HG02759 (cell line): ENCODE measurements around the gene ALG9.

Experiments used
- ATAC-seq: cut with Tn5 transposase; IDR thresholded peaks from one replicate; pipeline ENCODE4 v1.9.1; 2021; ENCODE audit warnings: mild to moderate bottlenecking, moderate library complexity; ENCODE audit not compliant: unreplicated experiment

ALG9 gene

DNA sequence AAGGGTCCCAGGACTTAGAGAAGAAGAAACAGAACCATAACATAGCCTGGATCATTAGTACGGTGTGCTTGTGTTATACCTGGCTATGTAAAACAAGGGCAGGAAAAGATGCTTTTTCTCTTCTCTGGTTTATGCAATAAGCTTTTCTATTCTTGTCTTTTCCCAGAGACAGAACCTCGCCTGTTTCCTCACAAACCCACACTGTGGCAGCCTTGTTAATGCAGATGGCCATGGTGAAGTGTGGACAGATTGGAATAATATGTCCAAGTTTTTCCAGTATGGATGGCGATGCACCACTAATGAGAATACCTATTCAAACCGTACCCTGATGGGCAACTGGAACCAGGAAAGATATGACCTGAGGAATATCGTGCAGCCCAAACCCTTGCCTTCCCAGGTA, 10.8 kb upstream of the ALG9 start:
- ATAC-seq, result no peak

DNA sequence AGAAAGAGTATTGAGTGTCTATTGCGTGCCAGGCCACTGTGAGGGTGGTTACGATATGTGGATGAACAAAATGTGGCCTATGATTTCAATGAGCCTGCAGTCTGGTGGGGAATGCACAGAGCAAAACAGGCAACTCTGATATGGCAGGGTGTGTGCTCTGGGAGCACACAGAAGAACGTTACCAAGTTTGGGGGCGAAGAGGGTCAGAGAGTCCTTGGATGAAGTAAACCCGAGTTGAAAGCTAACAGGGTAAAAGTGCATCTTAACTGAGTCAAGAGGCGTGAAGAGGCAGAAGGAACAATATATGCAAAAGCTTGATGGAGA, 8.2 kb upstream of the ALG9 start:
- ATAC-seq, result peak; percentile 0

DNA sequence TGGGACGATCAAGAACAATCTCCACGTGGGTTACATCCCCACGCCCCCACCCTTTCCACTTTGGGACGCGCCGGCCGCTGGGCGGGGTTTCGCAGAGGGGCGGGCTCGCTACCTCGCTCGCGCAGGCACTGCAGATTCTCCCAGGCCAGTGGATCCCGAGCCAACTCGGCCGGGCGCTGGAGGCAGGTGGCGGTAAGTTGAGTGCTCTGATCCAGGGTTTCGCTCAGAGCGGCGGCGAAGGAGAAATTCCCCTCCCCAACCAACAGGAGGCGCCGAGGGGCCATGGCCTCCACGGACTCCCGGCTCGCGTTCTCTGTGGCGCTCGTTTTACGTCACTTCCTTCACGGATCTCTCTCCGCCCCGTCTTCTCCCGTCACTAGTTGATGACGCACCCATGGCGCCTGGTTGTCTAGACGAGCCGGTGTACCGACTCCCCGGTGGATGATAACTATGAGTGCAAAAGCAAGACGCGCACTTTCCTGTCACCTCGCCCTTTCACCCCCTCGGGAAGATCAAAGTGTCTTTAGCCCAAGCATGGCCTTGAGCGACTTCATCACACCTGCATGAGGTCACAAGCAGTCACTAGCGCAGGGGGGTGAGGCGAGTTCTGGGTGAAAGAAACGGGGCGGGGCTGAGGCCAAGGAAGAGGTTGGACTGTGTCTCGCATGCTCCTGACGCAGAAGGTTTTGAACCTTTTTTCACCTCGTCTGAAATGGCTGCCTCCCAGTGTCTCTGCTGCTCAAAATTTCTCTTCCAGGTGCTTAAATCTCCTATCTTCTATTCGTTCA, 7.7 kb upstream of the ALG9 start, which contains the start of the genes CFAP68 and FDXACB1:
CFAP68 (plus strand) TSS at position 693 of the 788 bp plus-strand sequence; CDS start at position 713, 20 bp downstream.
FDXACB1 (minus strand) TSS at position 317 of the 788 bp plus-strand sequence; CDS start at position 284, 33 bp downstream.
- ATAC-seq, result peak; percentile 92

DNA sequence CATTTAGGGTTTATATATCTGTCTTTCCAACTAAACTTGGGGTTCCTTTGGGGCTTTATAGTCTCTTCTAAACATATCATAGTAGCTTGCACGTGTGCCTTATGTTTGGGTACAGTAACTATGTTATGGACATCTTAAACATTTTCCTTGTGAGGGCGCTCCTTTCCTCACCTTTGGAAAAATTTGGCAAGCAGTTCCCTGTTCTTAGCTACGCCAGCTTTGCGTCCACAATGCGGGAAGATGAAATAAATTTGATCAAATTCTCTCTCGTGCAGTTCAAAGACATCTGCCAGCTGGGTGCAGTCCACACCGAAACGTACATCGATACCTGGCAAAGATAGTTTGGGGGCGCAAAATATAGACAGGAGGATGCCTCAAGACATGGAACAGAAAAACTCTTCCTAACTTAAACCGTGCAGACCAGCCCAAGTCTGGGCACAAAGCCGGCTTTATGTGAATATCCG, 7.0 kb upstream of the ALG9 start:
- peak; percentile 16 for ATAC-seq

DNA sequence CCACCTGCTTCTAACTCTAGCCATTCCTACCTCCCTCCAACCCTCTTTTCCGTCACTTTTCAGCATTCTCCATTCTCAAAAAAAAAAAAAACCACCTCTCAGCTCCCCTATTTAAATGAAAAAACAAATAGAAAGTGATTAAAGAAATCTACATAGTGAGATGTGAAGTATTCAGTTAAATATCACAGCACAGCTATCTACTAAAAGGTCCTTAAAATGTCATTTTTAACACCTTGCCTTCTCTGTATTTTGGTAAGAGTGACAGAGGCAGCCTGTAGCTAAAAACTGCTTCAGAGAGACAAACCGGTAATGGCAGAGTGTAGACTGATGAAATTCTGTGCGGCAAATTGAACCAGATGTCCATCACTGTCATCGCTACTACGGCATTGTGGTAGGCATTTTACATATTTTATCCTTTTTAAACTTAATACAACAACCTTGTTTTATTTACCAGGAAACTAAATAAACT, 346 bp upstream of the ALG9 start:
- ATAC-seq, result no peak

DNA sequence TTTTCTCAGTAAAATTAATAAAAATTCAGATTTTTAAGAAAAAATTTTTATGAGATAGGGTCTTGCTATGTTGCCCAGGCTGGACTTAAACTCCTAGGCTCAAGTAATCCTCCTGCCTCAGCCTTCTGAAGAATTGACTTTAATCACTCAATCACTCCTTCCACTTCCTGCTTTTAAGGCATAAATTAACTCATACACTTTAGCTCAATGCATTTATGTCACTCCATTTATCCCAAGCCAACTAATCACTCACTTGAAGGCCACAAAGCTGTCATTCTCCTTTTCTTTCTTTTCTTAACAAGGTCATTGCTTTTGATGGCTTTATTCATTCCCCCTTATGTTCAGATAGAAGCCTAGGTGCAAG, 877 bp downstream of the ALG9 start:
- ATAC-seq, result peak; percentile 9

DNA sequence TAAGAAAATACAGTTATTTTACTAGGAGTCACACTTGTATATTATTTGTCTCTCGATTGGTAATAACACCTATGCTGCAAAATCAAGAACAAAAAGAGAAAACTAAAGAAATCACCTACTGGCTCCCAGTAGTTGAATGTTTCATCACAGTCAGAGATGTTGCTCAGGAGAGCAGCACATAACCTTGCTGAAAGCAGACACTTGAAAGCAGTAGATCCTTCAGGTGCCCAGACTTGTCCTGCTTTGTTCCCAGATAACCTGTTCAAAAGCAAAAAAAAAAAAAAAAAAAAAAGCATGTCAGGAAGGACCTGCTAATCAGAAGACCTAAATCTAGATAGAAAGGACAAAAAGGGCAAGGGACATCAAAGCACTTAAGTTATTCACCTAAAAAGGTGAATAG, 1.3 kb downstream of the ALG9 start:
- no peak for ATAC-seq

DNA sequence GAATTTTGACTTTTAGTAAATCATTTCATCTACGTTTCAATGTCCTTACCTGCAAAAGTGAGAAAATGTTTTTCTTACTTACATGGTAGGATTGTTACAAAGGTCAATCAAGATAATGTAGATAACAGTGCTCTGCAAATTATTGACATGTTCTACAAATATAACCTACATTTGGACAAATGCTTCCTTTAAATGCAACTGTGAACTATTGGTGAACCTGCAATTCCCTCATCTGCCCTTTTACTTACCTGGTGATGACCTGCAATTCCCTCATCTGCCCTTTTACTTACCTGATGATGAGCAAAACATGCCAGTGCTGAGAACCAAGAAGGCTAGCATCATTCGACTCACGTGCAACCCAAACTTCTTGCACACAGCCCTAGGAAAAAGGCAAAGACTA, 11.1 kb downstream of the ALG9 start:
- ATAC-seq, result no peak

DNA sequence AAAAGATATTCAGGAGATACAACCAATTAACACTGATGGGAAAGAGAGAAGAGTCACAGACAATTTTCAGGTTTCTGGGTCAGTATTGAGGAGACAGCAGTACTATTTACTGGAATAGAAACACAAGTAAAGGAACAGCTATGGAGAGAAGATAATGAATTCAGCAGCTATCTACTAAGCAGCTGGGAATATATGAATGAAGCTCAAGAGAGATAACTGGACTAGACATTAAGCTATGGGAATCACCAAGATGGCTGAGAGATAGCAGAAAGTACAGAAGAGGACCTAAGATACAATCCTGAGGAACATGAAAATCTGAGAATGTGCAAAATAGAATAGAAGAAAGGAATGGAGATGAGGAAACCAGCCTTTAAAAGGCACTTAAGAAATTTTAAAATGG, 15.9 kb downstream of the ALG9 start:
- ATAC-seq, result no peak

DNA sequence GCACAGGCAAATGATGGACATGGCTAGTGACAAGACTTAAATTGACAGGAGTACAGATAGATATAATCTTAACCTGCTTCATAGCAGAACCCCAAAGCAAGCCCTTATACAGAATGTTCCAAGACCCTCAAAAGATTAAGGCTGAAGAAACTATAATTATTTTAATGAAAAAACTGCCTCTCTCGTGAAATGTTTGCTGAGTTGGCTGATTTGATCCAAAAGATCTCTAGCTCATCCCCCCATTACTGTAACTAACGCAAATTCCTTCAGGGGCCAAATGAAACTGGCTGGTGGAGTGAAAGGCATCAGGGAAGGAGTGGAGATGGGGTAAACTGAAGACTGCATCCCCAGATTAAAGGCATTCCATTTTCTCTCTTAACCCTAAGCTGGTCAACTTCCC, 19.3 kb downstream of the ALG9 start:
- ATAC-seq, result no peak

DNA sequence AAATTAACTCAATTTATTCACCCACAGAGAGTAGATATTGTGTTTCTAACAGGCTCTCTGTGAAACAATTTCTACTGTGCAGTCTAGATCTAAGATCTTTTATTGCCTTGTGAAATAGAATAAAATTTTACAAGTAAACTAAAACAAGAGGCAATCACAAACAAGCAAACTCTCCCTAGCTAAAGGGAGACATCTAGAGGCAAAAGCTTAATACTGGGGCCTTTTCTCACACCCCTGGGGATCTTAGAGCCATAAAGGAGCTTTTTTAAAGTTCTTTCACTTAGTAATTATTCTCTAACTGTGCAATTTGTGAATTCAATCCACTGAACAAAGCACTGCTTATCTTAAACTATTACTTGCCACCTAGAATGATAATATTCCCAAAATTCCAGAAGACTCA, 19.7 kb downstream of the ALG9 start:
- no peak for ATAC-seq

DNA sequence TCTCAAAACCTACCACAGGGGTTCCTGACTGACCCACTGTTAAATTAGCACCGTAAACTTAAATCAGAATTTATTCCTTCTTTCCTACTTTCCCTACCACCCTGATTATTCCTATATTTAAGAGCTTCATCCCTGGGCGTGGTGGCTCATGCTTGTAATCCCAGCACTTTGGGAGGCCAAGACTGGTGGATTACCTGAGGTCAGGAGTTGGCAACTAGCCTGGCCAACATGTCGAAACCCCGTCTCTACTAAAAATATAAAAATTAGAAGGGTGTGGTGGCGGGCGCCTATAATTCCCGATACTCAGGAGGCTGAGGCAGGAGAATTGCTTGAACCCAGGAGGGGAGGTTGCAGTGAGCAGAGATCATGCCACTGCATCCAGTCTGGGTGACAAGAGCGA, 20.3 kb downstream of the ALG9 start:
- ATAC-seq, result no peak

DNA sequence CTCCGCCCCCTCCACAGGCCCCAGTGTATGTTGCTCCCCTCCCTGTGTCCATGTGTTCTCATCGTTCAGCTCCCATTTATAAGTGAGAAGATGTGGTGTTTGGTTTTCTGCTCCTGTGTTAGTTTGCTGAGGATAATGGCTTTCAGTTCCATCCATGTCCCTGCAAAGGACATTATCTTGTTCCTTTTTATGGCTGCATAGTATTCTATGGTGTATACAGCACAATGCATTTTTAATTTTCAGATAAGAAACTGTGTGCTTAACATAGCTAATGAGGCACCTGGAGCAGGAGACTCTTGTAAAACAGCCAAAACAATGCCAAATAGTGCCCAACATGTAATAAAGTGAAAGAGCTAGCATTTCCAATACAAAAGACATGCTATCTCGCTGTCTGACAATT, 21.8 kb downstream of the ALG9 start:
- no peak for ATAC-seq

DNA sequence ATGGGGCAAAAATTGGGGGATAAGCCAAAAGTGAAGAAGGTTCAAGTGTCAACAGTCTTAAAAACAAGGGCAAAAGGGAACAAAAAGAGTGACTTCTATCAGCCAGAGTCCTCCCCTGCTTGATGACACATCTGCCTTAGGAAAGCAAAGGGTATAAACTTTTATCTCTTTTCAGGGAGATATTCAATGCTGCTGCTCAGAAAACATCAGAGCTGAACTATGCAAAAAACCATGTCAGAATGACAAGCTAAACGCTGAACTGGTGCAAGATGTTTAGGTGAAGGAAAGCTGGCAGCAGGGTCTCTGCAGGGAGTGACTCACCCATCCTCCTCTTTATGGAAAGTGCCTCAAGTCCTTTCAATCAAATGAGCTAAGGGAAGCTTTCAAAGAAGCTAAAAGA, 24.7 kb downstream of the ALG9 start:
- ATAC-seq, result no peak

DNA sequence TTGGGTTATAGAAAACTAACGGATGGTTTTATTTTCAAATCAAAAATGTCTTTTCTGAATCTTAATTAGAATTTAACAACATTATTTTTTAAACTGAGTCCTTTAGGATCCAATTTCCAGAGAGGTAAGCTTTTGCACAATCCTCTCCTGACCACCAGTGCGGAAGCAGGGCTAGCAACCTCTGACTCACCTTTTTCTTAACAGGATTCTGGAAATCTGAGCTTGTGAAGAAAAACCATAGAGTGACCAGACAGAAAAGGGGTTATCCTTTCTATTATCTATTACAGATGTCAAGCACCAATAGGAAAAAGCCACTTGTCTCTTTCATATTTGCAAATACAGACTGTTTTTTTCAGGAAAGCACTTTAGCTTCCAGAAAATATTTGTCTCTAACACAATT, 25.3 kb downstream of the ALG9 start:
- no peak for ATAC-seq

DNA sequence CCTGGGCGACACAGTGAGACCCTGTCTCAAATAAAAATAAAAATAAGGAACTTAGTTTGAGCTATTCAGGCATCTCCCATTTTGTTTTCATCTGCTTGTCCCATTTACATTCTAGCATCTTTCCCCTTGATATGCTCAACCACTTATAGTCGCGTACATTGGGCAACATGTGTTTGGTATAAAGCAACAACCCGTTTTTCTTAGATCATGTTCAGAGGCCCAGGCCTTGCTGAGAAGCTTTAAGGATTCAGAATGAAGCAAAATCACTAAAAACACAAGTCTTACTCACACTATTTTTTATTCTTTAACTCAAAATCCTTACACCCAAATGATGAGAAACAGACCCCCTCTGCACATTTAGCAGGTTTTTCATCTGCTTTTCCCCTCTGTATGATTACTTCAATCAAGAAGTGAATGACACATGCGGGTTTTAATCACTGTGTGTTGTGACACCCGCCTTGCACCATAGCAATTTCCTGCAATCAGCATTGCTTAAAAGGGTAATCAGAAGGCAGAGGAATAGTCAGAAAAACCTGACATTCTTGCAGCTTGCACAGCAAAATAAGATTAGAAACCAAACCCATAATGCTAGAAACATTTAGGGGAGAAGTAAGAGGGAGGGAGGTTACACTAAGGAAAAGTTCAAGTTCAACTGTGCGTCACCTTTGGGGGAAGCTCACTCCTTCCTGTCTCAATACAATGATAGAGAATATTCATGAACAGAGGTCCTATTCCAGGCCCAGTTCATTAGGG, 25.9 kb downstream of the ALG9 start:
- ATAC-seq, result no peak

DNA sequence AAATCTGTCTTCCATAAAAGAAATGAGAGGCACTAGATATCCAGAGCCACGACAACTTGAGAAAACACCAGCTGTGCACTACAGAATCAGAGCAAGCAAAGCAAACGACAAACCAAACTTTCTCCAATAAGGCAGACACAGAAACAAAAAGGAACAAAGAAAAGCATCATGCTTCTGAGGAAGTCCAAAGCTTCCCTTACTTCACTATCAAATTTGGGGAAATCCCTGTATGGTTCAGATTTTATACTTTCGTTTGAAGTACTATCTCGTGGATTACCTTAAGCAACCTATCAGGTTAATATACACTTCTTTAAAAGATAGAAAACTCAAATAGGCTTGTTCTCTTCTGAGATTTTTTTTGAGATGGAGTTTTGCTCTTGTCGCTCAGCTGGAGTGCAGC, 27.7 kb downstream of the ALG9 start:
- ATAC-seq, result no peak

DNA sequence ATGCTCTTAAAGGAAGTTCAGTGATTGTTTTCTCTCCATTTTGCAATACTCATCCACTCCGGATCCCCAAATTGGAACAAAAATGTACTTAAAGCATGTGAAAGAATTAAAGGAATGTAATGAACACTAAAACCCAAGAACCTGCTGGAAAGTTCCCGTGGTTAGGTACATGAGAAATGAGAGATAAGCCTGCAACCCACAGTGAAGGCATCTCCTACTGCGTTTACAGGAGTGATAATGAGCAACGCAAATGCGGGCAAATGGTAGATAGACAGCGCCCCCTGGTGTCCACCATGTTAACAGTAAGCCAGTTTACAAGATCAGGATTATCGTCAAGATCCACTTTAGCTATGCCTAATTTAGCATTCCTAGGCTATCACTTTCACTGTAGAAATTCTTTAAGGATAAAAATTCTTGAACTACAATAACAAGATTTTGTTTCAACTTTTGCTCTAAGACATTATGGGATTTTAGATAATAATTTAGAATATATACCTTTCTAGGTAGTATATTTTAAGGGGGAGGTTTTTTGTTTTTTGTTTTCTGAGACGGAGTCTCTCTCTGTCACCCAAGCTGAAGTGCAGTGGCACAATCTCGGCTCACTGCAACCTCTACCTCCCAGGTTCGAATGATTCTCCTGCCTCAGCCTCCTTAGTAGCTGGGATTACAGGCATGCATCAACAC, 29.9 kb downstream of the ALG9 start:
- peak; percentile 65 for ATAC-seq

DNA sequence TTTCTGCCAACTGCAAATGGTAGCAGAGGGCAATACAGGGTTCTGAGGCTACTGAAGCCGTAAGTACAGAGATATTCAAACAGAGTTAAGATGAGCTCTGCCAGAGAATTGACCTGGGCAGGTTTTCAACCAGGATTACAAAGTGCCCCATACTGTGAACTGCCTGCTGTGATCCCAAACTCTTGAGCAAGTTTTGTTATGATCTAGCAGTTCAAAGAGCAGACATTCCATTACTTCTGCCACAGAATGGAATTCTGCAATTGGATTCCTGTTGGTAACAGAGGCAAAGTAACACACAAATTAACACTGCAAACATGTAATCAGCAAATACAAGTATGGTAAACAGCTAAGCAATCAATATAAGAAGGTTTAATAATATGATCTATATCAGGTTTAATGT, 31.2 kb downstream of the ALG9 start:
- no peak for ATAC-seq

DNA sequence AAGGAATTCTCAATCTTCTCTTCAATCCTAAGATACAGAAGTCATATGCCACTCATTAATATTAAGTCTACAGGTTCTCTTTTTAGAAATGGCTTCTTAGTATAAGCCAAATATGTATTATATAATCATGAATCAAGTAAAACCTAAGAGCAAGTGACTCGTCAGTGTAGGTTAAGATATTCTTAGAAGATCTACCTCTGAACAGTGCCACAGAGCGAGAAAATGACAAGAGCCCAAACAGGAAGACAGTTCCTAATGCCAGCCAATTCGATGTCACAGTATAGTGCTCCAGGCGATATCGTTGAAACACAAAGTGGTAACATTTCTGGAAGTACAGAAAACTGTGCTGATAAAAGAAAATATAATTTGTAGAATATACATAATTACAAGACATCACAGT, 33.3 kb downstream of the ALG9 start:
- no peak for ATAC-seq

DNA sequence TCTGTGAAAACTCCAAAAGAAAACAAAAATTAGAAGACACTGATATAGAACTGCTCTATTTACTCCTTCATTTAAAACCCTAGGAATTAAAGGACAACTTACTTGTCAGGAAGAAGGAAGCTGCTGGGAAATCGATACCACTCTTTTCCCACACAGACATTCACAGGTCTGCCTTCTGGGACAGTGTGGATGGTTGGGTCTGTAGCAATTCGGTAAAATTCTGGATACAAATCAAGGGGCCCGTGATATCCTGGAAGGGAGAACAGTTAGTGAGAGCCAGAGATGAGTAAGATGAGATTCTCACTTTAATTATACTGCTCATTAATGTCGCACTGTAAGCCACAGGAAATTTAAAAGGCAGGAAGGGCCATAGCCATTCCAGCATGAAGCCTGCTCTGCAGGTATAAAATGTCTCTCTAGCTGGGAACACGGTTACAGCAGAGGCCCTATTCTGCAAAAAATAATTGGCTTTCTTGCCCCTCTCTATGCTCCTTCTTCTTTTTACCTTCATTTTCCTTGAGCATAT, 34.0 kb downstream of the ALG9 start:
- ATAC-seq, result no peak
